ENCODE data around the gene LAMTOR4. TPM values are rescaled to one million over a fixed set of nuclear protein-coding genes. Genes with fewer than 3 reads are reported as not detected.

Gene LAMTOR4
- total and polyA plus RNA-seq, 2 of the 13 experiments (the other 11 are each of a cell fraction or from before 2014, with no cell fraction given): 115 to 118 TPM

DNA sequence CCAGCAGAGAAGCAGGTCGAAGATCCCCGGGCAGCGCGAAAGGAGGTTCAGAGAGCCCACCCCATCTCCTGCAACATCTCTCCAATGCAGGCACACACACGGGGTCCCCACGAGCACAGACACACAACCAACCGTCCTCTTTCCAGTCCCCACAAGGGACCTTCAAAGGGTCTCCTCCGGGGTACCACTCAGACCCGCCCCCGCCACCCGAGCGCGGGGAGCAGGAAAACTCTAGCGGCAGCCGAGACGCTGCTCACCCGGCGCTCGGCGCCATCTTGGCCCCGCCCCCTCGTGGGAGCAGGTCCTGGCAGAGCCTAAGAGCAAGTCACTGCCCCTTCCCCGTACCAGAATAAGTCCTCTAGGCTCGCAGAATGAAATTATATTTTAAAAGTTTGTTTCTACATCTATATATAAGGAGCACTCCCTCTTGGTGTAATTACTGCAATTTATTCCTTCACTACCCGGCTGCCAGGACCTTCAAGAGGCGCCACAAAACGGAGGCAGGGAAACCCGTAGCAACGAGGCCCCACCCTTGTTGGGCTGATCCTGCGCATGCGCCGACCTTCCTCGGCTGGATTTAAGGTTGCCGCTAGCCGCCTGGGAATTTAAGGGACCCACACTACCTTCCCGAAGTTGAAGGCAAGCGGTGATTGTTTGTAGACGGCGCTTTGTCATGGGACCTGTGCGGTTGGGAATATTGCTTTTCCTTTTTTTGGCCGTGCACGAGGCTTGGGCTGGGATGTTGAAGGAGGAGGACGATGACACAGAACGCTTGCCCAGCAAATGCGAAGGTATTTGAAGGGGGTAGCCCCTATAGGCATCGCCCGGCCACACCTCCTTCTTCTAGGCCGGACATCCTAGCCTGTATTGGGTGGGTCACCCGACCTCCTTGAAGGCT is 29.4 kb upstream of the LAMTOR4 start, which contains the start of the genes CNPY4 and TAF6 (continued):
- TF ChIP-seq, protein P1, sequence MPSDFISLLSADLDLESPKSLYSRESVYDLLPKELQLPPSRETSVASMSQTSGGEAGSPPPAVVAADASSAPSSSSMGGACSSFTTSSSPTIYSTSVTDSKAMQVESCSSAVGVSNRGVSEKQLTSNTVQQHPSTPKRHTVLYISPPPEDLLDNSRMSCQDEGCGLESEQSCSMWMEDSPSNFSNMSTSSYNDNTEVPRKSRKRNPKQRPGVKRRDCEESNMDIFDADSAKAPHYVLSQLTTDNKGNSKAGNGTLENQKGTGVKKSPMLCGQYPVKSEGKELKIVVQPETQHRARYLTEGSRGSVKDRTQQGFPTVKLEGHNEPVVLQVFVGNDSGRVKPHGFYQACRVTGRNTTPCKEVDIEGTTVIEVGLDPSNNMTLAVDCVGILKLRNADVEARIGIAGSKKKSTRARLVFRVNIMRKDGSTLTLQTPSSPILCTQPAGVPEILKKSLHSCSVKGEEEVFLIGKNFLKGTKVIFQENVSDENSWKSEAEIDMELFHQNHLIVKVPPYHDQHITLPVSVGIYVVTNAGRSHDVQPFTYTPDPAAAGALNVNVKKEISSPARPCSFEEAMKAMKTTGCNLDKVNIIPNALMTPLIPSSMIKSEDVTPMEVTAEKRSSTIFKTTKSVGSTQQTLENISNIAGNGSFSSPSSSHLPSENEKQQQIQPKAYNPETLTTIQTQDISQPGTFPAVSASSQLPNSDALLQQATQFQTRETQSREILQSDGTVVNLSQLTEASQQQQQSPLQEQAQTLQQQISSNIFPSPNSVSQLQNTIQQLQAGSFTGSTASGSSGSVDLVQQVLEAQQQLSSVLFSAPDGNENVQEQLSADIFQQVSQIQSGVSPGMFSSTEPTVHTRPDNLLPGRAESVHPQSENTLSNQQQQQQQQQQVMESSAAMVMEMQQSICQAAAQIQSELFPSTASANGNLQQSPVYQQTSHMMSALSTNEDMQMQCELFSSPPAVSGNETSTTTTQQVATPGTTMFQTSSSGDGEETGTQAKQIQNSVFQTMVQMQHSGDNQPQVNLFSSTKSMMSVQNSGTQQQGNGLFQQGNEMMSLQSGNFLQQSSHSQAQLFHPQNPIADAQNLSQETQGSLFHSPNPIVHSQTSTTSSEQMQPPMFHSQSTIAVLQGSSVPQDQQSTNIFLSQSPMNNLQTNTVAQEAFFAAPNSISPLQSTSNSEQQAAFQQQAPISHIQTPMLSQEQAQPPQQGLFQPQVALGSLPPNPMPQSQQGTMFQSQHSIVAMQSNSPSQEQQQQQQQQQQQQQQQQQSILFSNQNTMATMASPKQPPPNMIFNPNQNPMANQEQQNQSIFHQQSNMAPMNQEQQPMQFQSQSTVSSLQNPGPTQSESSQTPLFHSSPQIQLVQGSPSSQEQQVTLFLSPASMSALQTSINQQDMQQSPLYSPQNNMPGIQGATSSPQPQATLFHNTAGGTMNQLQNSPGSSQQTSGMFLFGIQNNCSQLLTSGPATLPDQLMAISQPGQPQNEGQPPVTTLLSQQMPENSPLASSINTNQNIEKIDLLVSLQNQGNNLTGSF (CRISPR knock-in tag; IDR thresholded peaks at IDR 0.05): peak; percentile 47; the same call in 1 of the 2 replicates
- no peak for TF ChIP-seq CCAR2 (optimal IDR thresholded peaks at IDR 0.05; ENCODE audit: low read depth, low read length)
- no peak for TF ChIP-seq RELA (CRISPR knock-in tag; IDR thresholded peaks at IDR 0.05)
- no peak for TF ChIP-seq MTA1 (CRISPR knock-in tag; IDR thresholded peaks at IDR 0.05; ENCODE audit: borderline replicate concordance)
- no peak for TF ChIP-seq RNF2 (conservative IDR thresholded peaks at IDR 0.05; ENCODE audit: low read depth)
- no peak for TF ChIP-seq ZNF30 (CRISPR knock-in tag; IDR thresholded peaks at IDR 0.05)
- TF ChIP-seq TGIF2 (CRISPR knock-in tag; IDR thresholded peaks at IDR 0.05): peak; percentile 83; the same call in 1 of the 2 replicates
- 0 out of 2 replicates have a peak, but pooled peaks have one; percentile 37 for TF ChIP-seq ZNF549 (CRISPR knock-in tag; IDR thresholded peaks at IDR 0.05)
- TF ChIP-seq ZSCAN29 (CRISPR knock-in tag; conservative IDR thresholded peaks at IDR 0.05): no peak
- TF ChIP-seq SALL2 (CRISPR knock-in tag; IDR thresholded peaks at IDR 0.05): peak; percentile 34; the same call in 1 of the 2 replicates
- peak; percentile 51 for TF ChIP-seq TEAD3 (CRISPR knock-in tag; optimal IDR thresholded peaks at IDR 0.05; ENCODE audit: borderline replicate concordance)
- TF ChIP-seq, protein P2, sequence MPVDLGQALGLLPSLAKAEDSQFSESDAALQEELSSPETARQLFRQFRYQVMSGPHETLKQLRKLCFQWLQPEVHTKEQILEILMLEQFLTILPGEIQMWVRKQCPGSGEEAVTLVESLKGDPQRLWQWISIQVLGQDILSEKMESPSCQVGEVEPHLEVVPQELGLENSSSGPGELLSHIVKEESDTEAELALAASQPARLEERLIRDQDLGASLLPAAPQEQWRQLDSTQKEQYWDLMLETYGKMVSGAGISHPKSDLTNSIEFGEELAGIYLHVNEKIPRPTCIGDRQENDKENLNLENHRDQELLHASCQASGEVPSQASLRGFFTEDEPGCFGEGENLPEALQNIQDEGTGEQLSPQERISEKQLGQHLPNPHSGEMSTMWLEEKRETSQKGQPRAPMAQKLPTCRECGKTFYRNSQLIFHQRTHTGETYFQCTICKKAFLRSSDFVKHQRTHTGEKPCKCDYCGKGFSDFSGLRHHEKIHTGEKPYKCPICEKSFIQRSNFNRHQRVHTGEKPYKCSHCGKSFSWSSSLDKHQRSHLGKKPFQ (CRISPR knock-in tag; IDR thresholded peaks at IDR 0.05; ENCODE audit: insufficient replicate concordance): no peak
- TF ChIP-seq POLR2AphosphoS5 (IDR thresholded peaks at IDR 0.05; ENCODE audit: low read depth, low read length): peak; percentile 72
- TF ChIP-seq ZNF256 (CRISPR knock-in tag; conservative IDR thresholded peaks at IDR 0.05): peak; percentile 87
- TF ChIP-seq CBX1 (IDR thresholded peaks at IDR 0.05; ENCODE audit: low read depth): no peak
- TF ChIP-seq RFXANK (CRISPR knock-in tag; IDR thresholded peaks at IDR 0.05): 0 out of 2 replicates have a peak, but pooled peaks have one; percentile 40
- no peak for TF ChIP-seq GPN1 (CRISPR knock-in tag; IDR thresholded peaks at IDR 0.05; ENCODE audit: borderline replicate concordance)
- TF ChIP-seq ZFY (CRISPR knock-in tag; IDR thresholded peaks at IDR 0.05): no peak
- TF ChIP-seq, protein P3, sequence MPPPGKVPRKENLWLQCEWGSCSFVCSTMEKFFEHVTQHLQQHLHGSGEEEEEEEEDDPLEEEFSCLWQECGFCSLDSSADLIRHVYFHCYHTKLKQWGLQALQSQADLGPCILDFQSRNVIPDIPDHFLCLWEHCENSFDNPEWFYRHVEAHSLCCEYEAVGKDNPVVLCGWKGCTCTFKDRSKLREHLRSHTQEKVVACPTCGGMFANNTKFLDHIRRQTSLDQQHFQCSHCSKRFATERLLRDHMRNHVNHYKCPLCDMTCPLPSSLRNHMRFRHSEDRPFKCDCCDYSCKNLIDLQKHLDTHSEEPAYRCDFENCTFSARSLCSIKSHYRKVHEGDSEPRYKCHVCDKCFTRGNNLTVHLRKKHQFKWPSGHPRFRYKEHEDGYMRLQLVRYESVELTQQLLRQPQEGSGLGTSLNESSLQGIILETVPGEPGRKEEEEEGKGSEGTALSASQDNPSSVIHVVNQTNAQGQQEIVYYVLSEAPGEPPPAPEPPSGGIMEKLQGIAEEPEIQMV (CRISPR knock-in tag; IDR thresholded peaks at IDR 0.05; ENCODE audit: low read depth): no peak
- no peak for TF ChIP-seq CENPX (CRISPR knock-in tag; IDR thresholded peaks at IDR 0.05)
- TF ChIP-seq ZNF20 (CRISPR knock-in tag; IDR thresholded peaks at IDR 0.05): no peak
- TF ChIP-seq FOXJ3 (CRISPR knock-in tag; IDR thresholded peaks at IDR 0.05; ENCODE audit: borderline replicate concordance): no peak; the same call in 1 of the 2 replicates
- TF ChIP-seq MEF2D (CRISPR knock-in tag; IDR thresholded peaks at IDR 0.05): no peak
